Tibial nerve (tissue), 4 donors: ENCODE measurements around the gene MYADML2.

ENCODE experiments used
- EP300 ChIP-seq, 2 donors: sonication (generic); formaldehyde crosslinking; IDR thresholded peaks; one replicate each; pipeline ENCODE4 v1.6.1; 2017; ENCODE audit warnings: antibody characterized with exemption in 2 of 2, mild to moderate bottlenecking in 1 of 2
- POLR2A ChIP-seq, 2 donors: fragments of 450-650 bp; IDR thresholded peaks; one replicate each; pipeline ENCODE4 v1.6.1; 2017; ENCODE audit warnings: antibody characterized with exemption in 2 of 2, mild to moderate bottlenecking in 2 of 2, moderate library complexity in 2 of 2
- TF ChIP-seq, protein P1 (sequence below), 5 experiments: fragments of 200-600 bp in 3 of 5; fragments of 450-650 bp in 2 of 5; sonication (generic) in 3 of 5; IDR thresholded peaks; one replicate each; pipeline ENCODE4 v1.5.1; 2016 to 2019; ENCODE audit warnings: antibody characterized with exemption in 5 of 5, mild to moderate bottlenecking in 3 of 5, moderate library complexity in 2 of 5

DNA sequence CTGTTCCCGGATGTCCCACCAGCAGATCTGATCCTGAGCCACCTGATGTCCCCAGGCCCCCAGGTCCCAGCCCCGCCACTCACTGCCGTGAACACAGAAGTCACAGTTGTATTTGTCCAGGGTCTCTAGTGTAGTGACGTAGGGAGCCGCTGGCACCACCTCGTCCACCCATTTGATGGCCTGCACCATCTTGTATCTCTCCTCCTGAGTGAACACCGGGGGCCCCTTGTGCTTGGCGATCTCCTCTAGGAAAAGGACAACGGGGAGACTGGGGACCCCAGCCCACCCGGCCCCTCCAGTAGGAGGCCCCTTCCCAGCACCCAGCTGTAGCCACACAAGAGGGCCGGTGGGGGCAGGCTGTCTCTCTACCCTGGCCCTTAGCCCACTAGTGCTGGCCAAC, 38.2 kb downstream of the MYADML2 start:
- TF ChIP-seq EP300 (IDR thresholded peaks at IDR 0.05) (no peak), POLR2A (IDR thresholded peaks at IDR 0.05) (no peak)
- TF ChIP-seq, protein P1, sequence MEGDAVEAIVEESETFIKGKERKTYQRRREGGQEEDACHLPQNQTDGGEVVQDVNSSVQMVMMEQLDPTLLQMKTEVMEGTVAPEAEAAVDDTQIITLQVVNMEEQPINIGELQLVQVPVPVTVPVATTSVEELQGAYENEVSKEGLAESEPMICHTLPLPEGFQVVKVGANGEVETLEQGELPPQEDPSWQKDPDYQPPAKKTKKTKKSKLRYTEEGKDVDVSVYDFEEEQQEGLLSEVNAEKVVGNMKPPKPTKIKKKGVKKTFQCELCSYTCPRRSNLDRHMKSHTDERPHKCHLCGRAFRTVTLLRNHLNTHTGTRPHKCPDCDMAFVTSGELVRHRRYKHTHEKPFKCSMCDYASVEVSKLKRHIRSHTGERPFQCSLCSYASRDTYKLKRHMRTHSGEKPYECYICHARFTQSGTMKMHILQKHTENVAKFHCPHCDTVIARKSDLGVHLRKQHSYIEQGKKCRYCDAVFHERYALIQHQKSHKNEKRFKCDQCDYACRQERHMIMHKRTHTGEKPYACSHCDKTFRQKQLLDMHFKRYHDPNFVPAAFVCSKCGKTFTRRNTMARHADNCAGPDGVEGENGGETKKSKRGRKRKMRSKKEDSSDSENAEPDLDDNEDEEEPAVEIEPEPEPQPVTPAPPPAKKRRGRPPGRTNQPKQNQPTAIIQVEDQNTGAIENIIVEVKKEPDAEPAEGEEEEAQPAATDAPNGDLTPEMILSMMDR (IDR thresholded peaks at IDR 0.05): no peak
